Loucy (cell line): ENCODE results near the gene TLE2.

ENCODE experiments used
- EZH2phosphoT487 ChIP-seq: fragments of 200-600 bp; IDR thresholded peaks from 2 replicates; pipeline ENCODE4 v1.6.1; 2018; ENCODE audit warnings: antibody characterized with exemption, mild to moderate bottlenecking, moderate library complexity, borderline replicate concordance
- TF ChIP-seq, protein P1 (sequence below): fragments of 200-600 bp; sonication (generic); conservative IDR thresholded peaks from 2 replicates; pipeline ENCODE4 v1.5.1; 2014; ENCODE audit warnings: mild to moderate bottlenecking, antibody characterized with exemption, low read length

DNA sequence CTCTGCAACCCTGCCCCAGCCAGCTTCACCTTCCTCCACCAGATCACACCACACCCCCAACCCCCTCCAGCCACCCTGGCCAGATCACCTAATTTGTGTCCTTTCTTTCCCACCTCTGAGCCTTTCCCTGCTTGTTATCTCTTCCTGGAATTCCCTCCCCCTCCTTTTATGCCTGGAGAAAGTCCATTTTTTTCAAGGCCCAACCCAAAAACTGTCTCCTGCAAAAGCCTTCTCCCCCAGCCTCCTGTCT lies 5.3 kb upstream of the TLE2 start:
- TF ChIP-seq, protein P1, sequence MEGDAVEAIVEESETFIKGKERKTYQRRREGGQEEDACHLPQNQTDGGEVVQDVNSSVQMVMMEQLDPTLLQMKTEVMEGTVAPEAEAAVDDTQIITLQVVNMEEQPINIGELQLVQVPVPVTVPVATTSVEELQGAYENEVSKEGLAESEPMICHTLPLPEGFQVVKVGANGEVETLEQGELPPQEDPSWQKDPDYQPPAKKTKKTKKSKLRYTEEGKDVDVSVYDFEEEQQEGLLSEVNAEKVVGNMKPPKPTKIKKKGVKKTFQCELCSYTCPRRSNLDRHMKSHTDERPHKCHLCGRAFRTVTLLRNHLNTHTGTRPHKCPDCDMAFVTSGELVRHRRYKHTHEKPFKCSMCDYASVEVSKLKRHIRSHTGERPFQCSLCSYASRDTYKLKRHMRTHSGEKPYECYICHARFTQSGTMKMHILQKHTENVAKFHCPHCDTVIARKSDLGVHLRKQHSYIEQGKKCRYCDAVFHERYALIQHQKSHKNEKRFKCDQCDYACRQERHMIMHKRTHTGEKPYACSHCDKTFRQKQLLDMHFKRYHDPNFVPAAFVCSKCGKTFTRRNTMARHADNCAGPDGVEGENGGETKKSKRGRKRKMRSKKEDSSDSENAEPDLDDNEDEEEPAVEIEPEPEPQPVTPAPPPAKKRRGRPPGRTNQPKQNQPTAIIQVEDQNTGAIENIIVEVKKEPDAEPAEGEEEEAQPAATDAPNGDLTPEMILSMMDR, result no peak
- no peak for TF ChIP-seq EZH2phosphoT487
